ENCODE results near the gene DCHS1. TPM values are rescaled to one million over a fixed set of nuclear protein-coding genes. Genes with fewer than 3 reads are reported as not detected.

Gene DCHS1
- total and polyA plus RNA-seq, 10 donors: 1.9 to 58.8 (median 36.3) TPM

- Histone ChIP-seq H3K4me1 (peaks cover 59 to 91% (median 84%) of the 10 kb centered on the region in 6 donors), H3K27ac (peak overlapping the region; percentile 38 to 98 (median 94)), H3K36me3 (peaks cover 9 to 61% (median 37%) of the 10 kb centered on the region in 6 donors), H3K27me3 (replicated peaks in 1 of 7) (no peaks in the 10 kb centered on the region), H3K9me3 (no peaks in the 10 kb centered on the region), H3K4me3 (peak overlapping the region in 4 of 8 donors; percentile 5 to 90 (median 72))
- peak; percentile 92 for DNase-seq
- WGBS, 5 donors: 14 to 23% (median 17%) methylated on average over 11 of the region's 11 CpGs
- intact Hi-C loops (cut with DNase I; ENCODE audit: low total_unique reads): no loop called here
- TF ChIP-seq POLR2A (IDR thresholded peaks at IDR 0.05): no peak
- TF ChIP-seq POLR2AphosphoS5 (IDR thresholded peaks at IDR 0.05): peak; percentile 83 to 87 (median 83)
Measured at GRCh38 chr11:6606471-6607189, 49.0 kb downstream of the DCHS1 start.

GRCh38 chr11:6604790-6605189 is 50.8 kb downstream of the DCHS1 start:
- H3K4me1 ChIP-seq: peaks cover 61 to 91% (median 80%) of the 10 kb centered on the region in 6 donors
- intact Hi-C loops (cut with DNase I; ENCODE audit: low total_unique reads): loop anchor here (5.0 kb wide), 1 partner anchor 78 kb away; the partner anchor contains the start of gene MRPL17

GRCh38 chr11:6604081-6604626 is 51.5 kb downstream of the DCHS1 start:
- DNase-seq: peak; percentile 89
- Histone ChIP-seq H3K4me3 (peak overlapping the region; percentile 60 to 91 (median 84)), H3K36me3 (peaks cover 0 to 63% (median 40%) of the 10 kb centered on the region in 6 donors), H3K9me3 (no peaks in the 10 kb centered on the region), H3K27me3 (replicated peaks in 1 of 7) (no peaks in the 10 kb centered on the region), H3K27ac (peak overlapping the region; percentile 90 to 98 (median 94)), H3K4me1 (peaks cover 61 to 90% (median 77%) of the 10 kb centered on the region in 6 donors)
- intact Hi-C loops (cut with DNase I; ENCODE audit: low total_unique reads): loop anchor here (5.0 kb wide), 1 partner anchor 78 kb away; the partner anchor contains the start of gene MRPL17
- peak in 1 of 3 donors; percentile 18 for TF ChIP-seq POLR2A (IDR thresholded peaks at IDR 0.05)
- peak in 3 of 11 experiments; percentile 12 to 38 (median 21) for TF ChIP-seq CTCF (IDR thresholded peaks at IDR 0.05 in 8 of 11, conservative IDR thresholded peaks at IDR 0.05 in 3 of 11)
- TF ChIP-seq POLR2AphosphoS5 (IDR thresholded peaks at IDR 0.05): peak in 2 of 3 donors; percentile 19 to 66
- 0 to 1% (median 1%) methylated on average over 15 to 20 of the region's 20 CpGs for WGBS, 5 donors

More at GRCh38 chr11:6604790-6605189, 50.8 kb downstream of the DCHS1 start:
- Histone ChIP-seq H3K27ac (peak overlapping the region; percentile 90 to 98 (median 94)), H3K36me3 (peaks cover 4 to 63% (median 40%) of the 10 kb centered on the region in 6 donors), H3K9me3 (no peaks in the 10 kb centered on the region), H3K4me3 (peak overlapping the region; percentile 60 to 91 (median 84)), H3K27me3 (replicated peaks in 1 of 7) (no peaks in the 10 kb centered on the region)
- TF ChIP-seq POLR2A (IDR thresholded peaks at IDR 0.05) (no peak), POLR2AphosphoS5 (IDR thresholded peaks at IDR 0.05) (no peak), CTCF (IDR thresholded peaks at IDR 0.05 in 8 of 11, conservative IDR thresholded peaks at IDR 0.05 in 3 of 11) (no peak)
- WGBS, 5 donors: 17 to 31% (median 20%) methylated on average over 3 of the region's 3 CpGs
- no peak for DNase-seq

- WGBS, 5 donors: 0 to 1% (median 0%) methylated on average over 56 to 72 of the region's 72 CpGs
- H3K36me3 ChIP-seq: peaks cover 0 to 63% (median 40%) of the 10 kb centered on the region in 6 donors
- intact Hi-C loops (cut with DNase I; ENCODE audit: low total_unique reads): loop anchor here (5.0 kb wide), 1 partner anchor 79 kb away; the partner anchor contains the start of gene MRPL17
- peak; percentile 99 for DNase-seq
- H3K4me1 ChIP-seq: peaks cover 59 to 90% (median 72%) of the 10 kb centered on the region in 6 donors
- H3K9me3 ChIP-seq: no peaks in the 10 kb centered on the region
- peak; percentile 87 to 92 (median 92) for TF ChIP-seq POLR2AphosphoS5 (IDR thresholded peaks at IDR 0.05)
- TF ChIP-seq CTCF (IDR thresholded peaks at IDR 0.05 in 8 of 11, conservative IDR thresholded peaks at IDR 0.05 in 3 of 11): peak in 7 of 11 experiments; percentile 30 to 56 (median 45)
- TF ChIP-seq POLR2A (IDR thresholded peaks at IDR 0.05): peak in 1 of 3 donors; percentile 24
- peak within 1 kb of the TSS; percentile 60 to 91 (median 84) for H3K4me3 ChIP-seq
- H3K27me3 ChIP-seq (replicated peaks in 1 of 7): no peaks in the 10 kb centered on the region
- peak within 1 kb of the TSS; percentile 90 to 98 (median 94) for H3K27ac ChIP-seq
Measured at GRCh38 chr11:6603287-6604080, 52.1 kb downstream of the DCHS1 start, which contains the start of the genes ILK and RRP8. Gene ILK (plus strand): TSS chr11:6603774. CDS start chr11:6604272, 498 bp downstream. Gene RRP8 (minus strand): TSS chr11:6603616. CDS start chr11:6603502, 114 bp downstream.

All from spleen (tissue), 11 donors.